Mammary epithelial cell (primary cell): ENCODE data around the gene PDK4.

Experiments
- CTCF ChIP-seq, 2 donors: IDR thresholded peaks in 1 of 2; conservative IDR thresholded peaks in 1 of 2; 2 replicates each; pipeline ENCODE4 v1.5.1; 2011 to 2012; ENCODE audit warnings: inconsistent platforms in 2 of 2, low read length in 2 of 2, mild to moderate bottlenecking in 2 of 2, control low read depth in 1 of 2, low read depth in 1 of 2; ENCODE audit not compliant: insufficient read depth in 1 of 2; ENCODE audit errors: extremely low read depth in 1 of 2
- EZH2 ChIP-seq: IDR thresholded peaks from 2 replicates; pipeline ENCODE4 v1.6.1; 2012; ENCODE audit warnings: low read length, inconsistent platforms, borderline replicate concordance

- TF ChIP-seq CTCF (conservative IDR thresholded peaks at IDR 0.05 in 1 of 2, IDR thresholded peaks at IDR 0.05 in 1 of 2; ENCODE audit: extremely low read depth in 1 of 2, insufficient read depth in 1 of 2, low read depth in 1 of 2, low read length in 2 of 2): no peak
- TF ChIP-seq EZH2: no peak
Measured at GRCh38 chr7:95608359-95609173, 12.2 kb upstream of the PDK4 start.
